GM19193 (cell line): Measurements from ENCODE around the gene ERCC1.

ENCODE experiments used
- POLR2A ChIP-seq: IDR thresholded peaks from 4 replicates; pipeline ENCODE4 v1.6.1; 2011; ENCODE audit not compliant: insufficient read depth, insufficient read length; ENCODE audit errors: extremely low read depth

Gene ERCC1

DNA sequence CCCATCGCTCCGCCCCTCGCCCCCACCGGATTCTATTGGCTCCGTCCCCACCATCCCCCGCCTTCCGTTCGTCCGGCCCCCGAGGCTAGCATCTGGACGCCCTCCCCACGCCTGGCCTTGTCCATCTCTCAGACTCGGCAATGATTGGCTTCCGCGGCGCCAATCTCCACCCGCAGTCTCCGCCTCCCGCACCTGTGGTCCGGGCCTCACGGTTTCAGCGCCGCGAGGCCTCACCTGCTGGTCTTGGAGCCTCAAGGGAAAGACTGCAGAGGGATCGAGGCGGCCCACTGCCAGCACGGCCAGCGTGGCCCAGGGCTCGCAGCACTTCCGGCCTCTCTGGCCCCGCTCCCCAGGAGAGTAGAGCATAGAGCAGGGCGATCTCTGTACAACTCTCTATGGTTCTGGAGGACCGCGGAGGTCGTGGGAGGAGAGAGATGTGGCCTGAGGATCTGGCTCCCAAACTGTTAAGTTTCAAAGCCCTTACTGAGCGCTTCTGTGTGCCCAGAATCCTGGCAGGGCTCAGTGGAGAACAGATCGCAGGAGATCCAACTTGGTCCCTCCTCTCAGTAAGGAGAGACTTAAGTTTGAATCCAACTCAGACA, at the start of gene ERCC1:
ERCC1 (minus strand) TSS at position 329 of the 602 bp plus-strand sequence. CDS start 543 bp downstream, outside the sequence.
- peak; percentile 85 for TF ChIP-seq POLR2A

DNA sequence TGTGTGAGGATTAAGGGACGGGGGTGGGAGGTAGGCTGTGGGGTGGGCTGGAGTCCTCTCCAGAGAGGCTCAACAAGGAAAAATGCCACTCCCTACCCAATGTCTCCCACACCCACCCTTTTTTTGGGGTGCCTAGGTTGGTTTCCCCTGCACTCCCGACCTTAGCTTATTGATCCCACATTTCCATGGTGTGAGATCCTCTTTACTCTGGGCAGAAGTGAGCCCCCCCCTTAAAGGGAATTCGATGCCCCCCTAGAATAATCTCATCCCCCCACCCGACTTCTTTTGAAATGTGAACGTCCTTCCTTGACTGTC, 49.6 kb upstream of the ERCC1 start:
- no peak for TF ChIP-seq POLR2A

DNA sequence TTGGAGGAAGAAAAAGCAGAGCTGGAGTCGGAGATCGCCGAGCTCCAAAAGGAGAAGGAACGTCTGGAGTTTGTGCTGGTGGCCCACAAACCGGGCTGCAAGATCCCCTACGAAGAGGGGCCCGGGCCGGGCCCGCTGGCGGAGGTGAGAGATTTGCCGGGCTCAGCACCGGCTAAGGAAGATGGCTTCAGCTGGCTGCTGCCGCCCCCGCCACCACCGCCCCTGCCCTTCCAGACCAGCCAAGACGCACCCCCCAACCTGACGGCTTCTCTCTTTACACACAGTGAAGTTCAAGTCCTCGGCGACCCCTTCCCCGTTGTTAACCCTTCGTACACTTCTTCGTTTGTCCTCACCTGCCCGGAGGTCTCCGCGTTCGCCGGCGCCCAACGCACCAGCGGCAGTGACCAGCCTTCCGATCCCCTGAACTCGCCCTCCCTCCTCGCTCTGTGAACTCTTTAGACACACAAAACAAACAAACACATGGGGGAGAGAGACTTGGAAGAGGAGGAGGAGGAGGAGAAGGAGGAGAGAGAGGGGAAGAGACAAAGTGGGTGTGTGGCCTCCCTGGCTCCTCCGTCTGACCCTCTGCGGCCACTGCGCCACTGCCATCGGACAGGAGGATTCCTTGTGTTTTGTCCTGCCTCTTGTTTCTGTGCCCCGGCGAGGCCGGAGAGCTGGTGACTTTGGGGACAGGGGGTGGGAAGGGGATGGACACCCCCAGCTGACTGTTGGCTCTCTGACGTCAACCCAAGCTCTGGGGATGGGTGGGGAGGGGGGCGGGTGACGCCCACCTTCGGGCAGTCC, 49.0 kb upstream of the ERCC1 start:
- no peak for TF ChIP-seq POLR2A

DNA sequence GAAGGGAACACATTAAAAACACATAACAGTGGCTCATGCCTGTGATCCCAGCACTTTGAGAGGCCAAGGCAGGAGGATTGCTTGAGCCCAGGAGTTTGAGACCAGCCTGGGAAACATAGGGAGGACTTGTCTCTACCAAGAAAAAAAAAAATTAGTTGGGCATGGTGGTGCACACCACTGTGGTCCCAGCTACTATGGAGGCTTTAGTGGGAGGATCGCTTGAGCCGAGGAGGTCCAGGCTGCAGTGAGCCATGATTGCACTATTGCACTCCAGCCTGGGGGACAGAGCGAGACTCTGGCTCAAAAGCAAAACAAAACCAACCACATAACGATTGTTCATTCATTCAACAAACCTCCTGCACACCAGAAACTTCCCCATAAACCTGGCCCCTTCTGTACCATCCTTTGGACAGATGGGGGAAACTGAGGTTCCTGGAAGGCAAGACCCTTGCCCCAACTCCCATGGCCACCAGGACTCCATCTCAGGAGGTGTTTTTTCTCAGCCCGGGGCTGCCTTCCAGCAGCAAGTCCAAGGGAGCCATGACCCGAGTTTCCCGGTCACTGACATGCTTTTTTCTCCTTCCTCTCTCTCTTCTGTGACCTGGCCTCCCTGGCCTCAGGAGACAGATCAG, 48.3 kb upstream of the ERCC1 start:
- no peak for TF ChIP-seq POLR2A

DNA sequence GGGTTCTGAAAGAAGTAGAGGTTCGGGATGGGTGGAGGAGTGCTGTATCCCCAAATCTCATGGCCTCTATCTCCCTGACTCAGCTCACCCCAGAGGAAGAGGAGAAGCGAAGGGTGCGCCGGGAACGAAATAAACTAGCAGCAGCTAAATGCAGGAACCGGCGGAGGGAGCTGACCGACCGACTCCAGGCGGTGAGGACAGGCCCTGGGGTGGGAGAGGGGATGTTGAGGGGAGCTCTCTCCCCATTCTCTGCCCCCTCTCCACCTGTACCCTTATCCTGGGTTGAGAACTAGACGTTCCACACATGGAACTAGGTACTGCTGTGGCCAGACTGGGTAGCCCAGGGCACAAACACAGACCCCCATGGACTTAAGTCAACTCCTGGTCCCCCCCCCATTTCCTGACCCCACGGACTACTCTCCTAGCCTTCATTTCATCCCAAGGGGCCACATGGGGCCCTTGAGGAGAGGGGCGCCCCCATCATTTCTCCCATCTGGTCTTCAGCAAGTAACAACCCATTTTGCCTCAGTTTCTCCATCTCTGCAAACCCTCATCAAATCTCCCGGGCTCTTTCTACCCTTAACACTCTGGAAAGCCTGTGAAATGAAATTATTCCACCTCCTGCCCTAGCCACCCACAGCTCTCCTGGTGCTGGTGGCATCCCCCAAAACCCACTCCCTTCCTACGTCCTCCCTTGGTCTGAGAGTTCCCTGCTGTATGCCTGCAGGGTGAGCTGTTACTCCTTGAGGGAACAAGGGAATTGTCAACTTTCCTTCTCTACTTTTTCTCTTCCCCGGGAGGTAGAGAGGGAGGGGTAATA, 47.6 kb upstream of the ERCC1 start:
- TF ChIP-seq POLR2A, result no peak

DNA sequence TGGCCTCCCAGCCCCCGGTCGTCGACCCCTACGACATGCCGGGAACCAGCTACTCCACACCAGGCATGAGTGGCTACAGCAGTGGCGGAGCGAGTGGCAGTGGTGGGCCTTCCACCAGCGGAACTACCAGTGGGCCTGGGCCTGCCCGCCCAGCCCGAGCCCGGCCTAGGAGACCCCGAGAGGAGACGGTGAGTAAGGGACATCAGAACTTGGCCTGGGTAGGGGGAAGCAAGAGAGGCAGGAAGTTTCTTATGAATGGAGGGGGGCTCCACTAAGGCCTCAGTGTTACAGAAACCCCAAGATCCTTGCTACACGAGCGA, 47.0 kb upstream of the ERCC1 start:
- TF ChIP-seq POLR2A, result no peak

DNA sequence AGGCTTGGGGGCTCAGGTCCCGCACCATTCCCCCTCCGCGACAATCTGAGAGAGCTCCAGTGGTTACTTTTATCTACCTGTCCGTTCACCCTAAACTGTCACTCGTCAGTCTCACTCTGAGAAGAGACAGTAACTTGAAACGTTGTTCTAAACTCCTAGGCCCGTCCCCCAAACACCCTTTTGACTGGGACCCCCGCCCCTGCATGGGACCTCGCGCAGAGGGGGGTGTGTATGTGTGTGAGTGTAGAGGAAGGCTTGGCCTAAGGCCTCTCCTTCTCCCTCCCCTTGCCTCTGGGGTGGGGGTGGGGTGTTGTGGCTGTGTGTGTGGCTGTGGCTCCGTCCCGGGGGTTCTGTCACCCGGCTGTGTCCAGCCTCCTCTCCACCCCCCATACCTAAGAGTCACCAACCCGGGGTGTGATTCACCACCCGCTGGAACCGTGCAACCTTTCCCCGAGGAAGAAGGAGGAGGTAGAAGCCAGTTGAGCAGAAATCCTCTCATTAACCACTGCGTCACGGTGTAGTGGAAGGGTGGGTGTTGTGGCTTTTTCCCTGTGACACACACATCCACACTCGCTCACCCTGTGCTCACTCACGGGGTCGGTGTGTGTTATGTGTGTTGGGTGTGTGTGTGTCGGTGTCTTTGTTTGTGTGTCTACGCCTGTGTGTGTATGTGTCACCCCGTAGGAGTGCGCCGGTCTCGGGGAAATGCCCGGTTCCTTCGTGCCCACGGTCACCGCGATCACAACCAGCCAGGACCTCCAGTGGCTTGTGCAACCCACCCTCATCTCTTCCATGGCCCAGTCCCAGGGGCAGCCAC, 46.4 kb upstream of the ERCC1 start:
- no peak for TF ChIP-seq POLR2A

DNA sequence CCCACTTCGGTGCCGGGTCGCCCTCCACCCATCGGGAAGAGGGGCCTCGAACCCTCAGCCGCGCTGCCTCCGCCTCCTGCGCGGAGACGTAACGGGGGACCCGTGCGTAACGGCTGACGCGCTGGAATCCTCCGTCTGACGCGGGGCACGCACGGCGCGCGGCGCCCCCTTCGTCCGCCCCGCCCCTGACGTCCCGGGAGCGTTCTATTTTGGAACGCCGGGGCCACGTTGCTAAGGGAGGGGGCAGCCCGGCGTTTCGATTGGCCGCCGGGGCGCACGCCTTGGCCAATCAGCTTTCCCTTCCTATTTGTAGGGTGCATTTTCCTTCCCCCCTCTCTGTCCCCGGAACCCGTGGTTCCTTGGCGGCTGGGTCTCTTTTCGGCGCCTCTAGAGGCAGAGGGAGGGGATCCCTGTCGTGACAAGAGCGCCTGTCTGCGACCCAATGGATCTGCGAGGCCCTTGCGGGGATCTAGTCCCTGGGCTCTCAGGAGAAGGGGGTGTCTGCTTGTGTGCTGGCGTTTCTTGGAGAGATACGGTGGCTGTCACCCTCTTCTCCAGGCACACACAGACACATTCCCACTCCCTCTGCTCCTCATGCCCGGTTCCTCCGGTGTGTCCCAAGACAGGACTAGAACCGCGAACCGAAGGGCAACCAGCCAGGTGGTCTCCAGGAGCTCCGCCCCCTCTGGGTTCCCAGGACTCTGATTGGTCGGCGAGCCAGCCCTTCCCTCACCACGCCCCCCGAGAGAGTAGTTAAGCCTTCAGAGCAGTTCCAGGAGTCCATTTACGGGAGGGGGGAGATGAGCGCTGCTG, 45.6 kb upstream of the ERCC1 start:
- TF ChIP-seq POLR2A, result peak; percentile 57

DNA sequence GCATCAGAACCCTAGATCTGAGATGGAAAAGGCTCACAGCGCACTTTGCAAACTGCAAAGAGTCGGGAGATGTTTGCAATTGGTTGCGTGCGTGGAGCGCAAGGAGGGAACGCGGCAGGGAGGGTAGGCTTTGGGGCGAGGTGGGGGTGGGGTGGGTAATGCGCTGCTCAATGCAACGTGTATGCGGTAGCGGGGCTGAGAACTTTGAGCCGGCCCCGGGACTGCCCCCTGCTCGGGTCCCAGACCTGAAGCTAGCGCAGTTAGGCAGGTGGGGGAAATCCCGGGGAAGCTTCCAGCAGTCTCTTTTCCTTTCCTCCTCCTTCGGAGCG, 45.0 kb upstream of the ERCC1 start:
- no peak for TF ChIP-seq POLR2A

DNA sequence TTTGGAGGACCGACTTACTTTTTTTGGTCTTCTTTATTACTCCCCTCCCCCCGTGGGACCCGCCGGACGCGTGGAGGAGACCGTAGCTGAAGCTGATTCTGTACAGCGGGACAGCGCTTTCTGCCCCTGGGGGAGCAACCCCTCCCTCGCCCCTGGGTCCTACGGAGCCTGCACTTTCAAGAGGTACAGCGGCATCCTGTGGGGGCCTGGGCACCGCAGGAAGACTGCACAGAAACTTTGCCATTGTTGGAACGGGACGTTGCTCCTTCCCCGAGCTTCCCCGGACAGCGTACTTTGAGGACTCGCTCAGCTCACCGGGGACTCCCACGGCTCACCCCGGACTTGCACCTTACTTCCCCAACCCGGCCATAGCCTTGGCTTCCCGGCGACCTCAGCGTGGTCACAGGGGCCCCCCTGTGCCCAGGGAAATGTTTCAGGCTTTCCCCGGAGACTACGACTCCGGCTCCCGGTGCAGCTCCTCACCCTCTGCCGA, 44.5 kb upstream of the ERCC1 start:
- TF ChIP-seq POLR2A, result no peak

DNA sequence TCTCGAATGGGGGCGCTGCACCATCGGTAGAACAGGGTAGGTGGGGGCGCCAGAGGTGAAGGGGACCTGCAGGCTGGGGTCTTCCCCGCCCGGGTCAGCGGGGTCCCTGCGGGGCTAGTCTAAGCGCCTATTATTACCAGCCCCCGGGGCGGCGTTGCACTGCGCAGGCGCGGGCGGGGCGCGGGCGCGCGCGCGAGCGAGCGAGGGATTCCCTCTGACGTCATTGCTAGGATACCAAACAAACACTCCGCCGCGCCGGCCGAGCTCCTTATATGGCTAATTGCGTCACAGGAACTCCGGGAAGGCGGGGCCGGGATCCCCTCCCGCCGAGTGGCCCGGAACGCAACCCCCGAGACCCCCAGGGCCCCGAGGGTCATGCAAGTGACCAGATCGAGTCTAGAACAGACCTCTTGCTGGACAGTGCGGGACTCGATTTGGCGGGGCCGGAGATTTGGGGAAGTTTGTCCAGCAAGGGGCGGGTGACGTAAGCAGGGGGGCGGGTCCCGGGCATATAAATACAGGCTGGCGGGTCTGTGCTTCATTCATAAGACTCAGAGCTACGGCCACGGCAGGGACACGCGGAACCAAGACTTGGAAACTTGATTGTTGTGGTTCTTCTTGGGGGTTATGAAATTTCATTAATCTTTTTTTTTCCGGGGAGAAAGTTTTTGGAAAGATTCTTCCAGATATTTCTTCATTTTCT, 43.9 kb upstream of the ERCC1 start, which contains the start of gene FOSB:
FOSB (plus strand) TSS at position 541 of the 703 bp plus-strand sequence. CDS start 591 bp downstream, outside the sequence.
- peak; percentile 65 for TF ChIP-seq POLR2A

DNA sequence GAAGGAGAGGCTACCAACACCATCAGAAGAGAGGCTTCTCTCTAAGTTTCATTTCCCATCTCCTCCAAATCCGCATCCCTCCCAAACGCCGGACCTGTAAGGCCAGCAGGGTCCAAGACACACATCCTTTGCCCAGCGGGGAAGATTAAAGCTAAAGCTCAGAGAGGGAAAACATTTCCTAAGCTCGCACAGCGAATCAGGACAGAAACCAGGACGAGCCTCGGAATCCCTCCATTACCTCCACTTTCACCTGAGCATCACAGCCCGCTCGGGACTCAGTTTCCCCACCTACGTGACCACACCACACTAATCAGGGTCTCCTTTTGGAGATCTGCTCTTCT, 43.4 kb upstream of the ERCC1 start:
- TF ChIP-seq POLR2A, result no peak

DNA sequence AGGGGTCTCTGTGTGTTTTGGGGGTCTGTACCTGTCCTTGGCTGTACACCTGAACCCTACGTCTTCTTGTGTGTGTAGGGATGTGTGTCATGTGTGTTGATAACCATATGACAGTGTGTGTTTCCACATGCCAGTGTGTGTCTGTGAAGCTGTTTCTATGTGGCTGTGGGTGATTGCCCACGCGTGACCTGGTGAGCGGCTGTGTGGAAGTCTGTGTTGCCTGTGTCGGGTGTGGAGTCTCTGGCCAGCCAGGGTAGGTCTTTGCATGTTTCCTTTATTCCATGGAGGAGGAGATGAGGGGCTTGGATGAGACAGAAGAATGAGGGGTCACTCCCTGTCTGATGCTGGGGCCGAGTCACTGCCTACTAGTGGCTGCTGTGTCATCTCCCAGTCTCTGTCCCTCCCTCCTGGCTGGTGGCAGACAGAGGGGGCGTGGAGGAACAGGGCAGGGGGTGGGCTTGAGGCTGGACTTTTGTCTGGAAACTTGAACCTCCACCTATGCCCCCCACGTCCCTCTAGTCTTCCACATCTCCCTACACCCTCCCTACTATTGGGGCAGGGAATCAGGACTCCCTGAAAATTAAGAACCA, 41.2 kb upstream of the ERCC1 start:
- TF ChIP-seq POLR2A, result no peak
